Activated B cell treated with CpG ODN at 0.5 μM for 24 hours (primary cell): ENCODE measurements around the gene RBM20. TPM values are rescaled to one million over a fixed set of nuclear protein-coding genes. Genes with fewer than 3 reads are reported as not detected.

ENCODE experiments used
- ATAC-seq: fragments of 200-7000 bp; cut with Tn5 transposase; one replicate; pipeline ENCODE4 v1.10.0; 2021; ENCODE audit warnings: low read depth, mild to moderate bottlenecking, moderate library complexity
- CTCF ChIA-PET: fragments of 350-600 bp; sonication (Branson Sonifier 250); formaldehyde crosslinking; loops from one replicate; lab custom pipeline; 2021; ENCODE audit warnings: antibody characterized with exemption; lab: Charles Lee
- POLR2A ChIA-PET: fragments of 350-600 bp; sonication (Branson Sonifier 250); formaldehyde crosslinking; loops from one replicate; lab custom pipeline; 2021; ENCODE audit warnings: antibody characterized with exemption; lab: Charles Lee
- DNase-seq: peaks from one replicate; pipeline ENCODE4 v3.0.0; 2022
- H3K27ac Mint-ChIP-seq: one replicate; pipeline ENCODE4 v1.8.0; 2020; ENCODE audit warnings: mixed read lengths
- H3K27me3 Mint-ChIP-seq: one replicate; pipeline ENCODE4 v1.8.0; 2021; ENCODE audit warnings: mixed read lengths
- H3K36me3 Mint-ChIP-seq: one replicate; pipeline ENCODE4 v1.8.0; 2021; ENCODE audit warnings: low read depth, mixed read lengths
- H3K4me1 Mint-ChIP-seq: one replicate; pipeline ENCODE4 v1.8.0; 2021; ENCODE audit warnings: mixed read lengths
- H3K4me3 Mint-ChIP-seq: one replicate; pipeline ENCODE4 v1.8.0; 2020; ENCODE audit warnings: mild to moderate bottlenecking, mixed read lengths
- H3K9me3 Mint-ChIP-seq: one replicate; pipeline ENCODE4 v1.8.0; 2020; ENCODE audit warnings: mixed read lengths
- intact Hi-C: fragments of 100-400 bp; cut with micrococcal nuclease; formaldehyde crosslinking; loops from one replicate; pipeline ENCODE4 v1.15.1; 2024
- total RNA-seq: library from RNA; stranded (reverse); gene quantifications from 2 replicates; pipeline ENCODE4 v1.2.3, GENCODE V29; 2022
- TF ChIP-seq, protein P1 (sequence below): fragments of 200-600 bp; IDR thresholded peaks from one replicate; pipeline ENCODE4 v1.8.0; 2022; ENCODE audit warnings: antibody characterized with exemption, mild to moderate bottlenecking

Gene RBM20
- total RNA-seq, 1 donor from 2014 or later: 0.02 TPM

DNA sequence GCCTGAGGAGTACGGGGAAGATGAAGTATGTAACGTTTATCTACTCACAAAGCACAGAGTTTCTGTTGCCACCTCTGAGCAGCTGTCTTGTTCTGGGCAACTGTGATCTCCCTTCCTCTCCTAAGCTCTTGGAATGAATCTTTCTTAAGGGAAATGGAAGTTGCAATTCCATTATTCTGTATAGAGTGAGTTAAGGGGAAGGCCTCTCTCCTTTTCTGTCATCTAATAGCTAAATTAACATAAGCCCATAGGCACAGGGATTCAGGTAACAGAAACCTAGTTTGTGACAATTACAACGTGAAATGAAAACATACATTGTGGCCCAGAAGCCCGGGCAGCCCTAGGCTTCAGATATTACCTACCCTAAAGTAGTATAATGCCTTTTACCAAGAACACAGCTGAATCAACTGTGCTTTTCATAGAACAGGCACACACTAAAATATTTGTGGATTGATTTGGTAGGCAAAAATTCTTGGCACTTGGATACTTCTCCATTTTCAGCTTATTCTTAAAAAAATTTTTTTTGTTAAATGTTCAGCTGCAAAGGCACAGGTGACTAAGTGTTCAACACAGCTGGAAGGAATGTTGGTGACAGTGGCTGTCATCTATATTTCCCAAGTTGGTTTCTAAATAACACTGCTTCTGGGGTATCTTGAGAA is 223.8 kb downstream of the RBM20 start:
- H3K27ac Mint-ChIP-seq: peak overlapping the region; percentile 97
- H3K36me3 Mint-ChIP-seq: peaks cover 7% of the 10 kb centered on the region
- no peaks in the 10 kb centered on the region for H3K9me3 Mint-ChIP-seq
- POLR2A ChIA-PET: interaction anchor here (0.7 to 5.3 kb wide), 9 partner anchors 8 to 64 kb away, joined by 3 to 219 read pairs (median 6); partner anchors contain the start of genes BBIP1 and SHOC2
- H3K4me3 Mint-ChIP-seq: peak overlapping the region; percentile 59
- ATAC-seq (no peak), DNase-seq (no peak)
- peaks cover 88% of the 10 kb centered on the region for H3K4me1 Mint-ChIP-seq
- CTCF ChIA-PET: interaction anchor here (1.6 to 1.7 kb wide), 2 partner anchors 26 to 64 kb away, joined by 7 to 12 read pairs; no protein-coding TSS in a partner anchor
- no peaks in the 10 kb centered on the region for H3K27me3 Mint-ChIP-seq
- intact Hi-C loops: loop anchor here (1.0 to 10.0 kb wide), 3 partner anchors 51 to 953 kb away; partner anchors contain the start of genes BBIP1 and SHOC2
- TF ChIP-seq, protein P1, sequence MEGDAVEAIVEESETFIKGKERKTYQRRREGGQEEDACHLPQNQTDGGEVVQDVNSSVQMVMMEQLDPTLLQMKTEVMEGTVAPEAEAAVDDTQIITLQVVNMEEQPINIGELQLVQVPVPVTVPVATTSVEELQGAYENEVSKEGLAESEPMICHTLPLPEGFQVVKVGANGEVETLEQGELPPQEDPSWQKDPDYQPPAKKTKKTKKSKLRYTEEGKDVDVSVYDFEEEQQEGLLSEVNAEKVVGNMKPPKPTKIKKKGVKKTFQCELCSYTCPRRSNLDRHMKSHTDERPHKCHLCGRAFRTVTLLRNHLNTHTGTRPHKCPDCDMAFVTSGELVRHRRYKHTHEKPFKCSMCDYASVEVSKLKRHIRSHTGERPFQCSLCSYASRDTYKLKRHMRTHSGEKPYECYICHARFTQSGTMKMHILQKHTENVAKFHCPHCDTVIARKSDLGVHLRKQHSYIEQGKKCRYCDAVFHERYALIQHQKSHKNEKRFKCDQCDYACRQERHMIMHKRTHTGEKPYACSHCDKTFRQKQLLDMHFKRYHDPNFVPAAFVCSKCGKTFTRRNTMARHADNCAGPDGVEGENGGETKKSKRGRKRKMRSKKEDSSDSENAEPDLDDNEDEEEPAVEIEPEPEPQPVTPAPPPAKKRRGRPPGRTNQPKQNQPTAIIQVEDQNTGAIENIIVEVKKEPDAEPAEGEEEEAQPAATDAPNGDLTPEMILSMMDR: no peak

DNA sequence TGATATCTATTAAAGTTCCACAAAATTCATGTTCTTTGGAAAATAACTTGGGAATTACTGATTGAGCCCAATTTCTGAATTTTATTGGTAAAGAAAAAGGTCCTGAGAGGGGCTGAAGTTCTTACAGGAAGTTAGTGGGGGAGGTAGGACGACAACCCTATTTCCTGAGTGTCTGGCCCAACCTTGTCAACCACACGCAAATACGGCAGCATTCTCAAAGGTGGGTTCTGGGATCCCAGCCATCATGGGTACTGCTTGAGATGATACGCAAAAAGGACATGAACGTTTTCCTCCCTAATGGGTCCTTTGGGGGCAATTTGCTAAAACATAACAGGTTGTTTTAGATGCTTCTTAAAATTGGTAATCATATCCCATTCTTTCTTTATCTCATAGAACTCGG is 224.8 kb downstream of the RBM20 start:
- ChIA-PET POLR2A (interaction anchor here (1.0 to 5.3 kb wide), 2 partner anchors 25 to 27 kb away, joined by 5 to 219 read pairs; no protein-coding TSS in a partner anchor), CTCF (no interaction called here)
- Mint-ChIP-seq H3K4me3 (peak overlapping the region; percentile 94), H3K27ac (peak overlapping the region; percentile 97), H3K9me3 (no peaks in the 10 kb centered on the region), H3K36me3 (peaks cover 11% of the 10 kb centered on the region), H3K27me3 (no peaks in the 10 kb centered on the region), H3K4me1 (peaks cover 84% of the 10 kb centered on the region)
- TF ChIP-seq, protein P1: no peak
- intact Hi-C loops: loop anchor here (10.0 kb wide), 2 partner anchors 454 to 954 kb away; no protein-coding TSS in a partner anchor
- ATAC-seq (no peak), DNase-seq (no peak)

DNA sequence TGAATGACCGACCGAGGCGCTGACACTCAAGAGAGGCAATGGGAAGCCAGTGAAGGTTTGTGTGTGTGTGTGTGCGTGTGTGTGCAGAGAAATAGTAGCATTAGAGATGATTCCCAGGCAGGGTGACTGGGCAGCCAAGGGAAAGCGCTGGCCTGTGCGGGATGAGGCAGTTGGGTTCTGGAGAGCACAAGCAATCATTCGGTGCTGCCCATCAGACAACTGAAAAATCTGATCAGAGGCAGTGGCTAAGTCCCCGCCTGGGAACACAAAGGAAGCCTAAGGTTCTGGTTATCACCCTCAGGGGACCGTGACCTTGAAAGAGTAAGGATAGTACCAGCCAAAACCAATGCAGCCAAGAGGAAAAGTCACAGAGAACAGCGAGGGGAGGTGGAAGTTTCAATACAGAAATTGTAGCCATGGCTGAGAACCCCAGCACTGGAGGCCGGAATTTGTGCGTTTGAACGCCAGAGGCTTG is 226.7 kb downstream of the RBM20 start:
- no peak for ATAC-seq
- Mint-ChIP-seq H3K4me1 (peaks cover 79% of the 10 kb centered on the region), H3K27ac (peak overlapping the region; percentile 97), H3K4me3 (peak overlapping the region; percentile 94), H3K36me3 (peaks cover 14% of the 10 kb centered on the region), H3K27me3 (no peaks in the 10 kb centered on the region), H3K9me3 (no peaks in the 10 kb centered on the region)
- intact Hi-C loops: loop anchor here (1.0 to 5.0 kb wide), 4 partner anchors 29 to 864 kb away; partner anchors contain the start of genes ADD3, MXI1 and SMC3
- no peak for DNase-seq
- POLR2A ChIA-PET: interaction anchor here (0.6 to 3.5 kb wide), 12 partner anchors 10 to 730 kb away, joined by 3 to 107 read pairs (median 10); partner anchors contain the start of genes BBIP1 and SHOC2
- CTCF ChIA-PET: interaction anchor here (1.0 to 1.7 kb wide), 3 partner anchors 28 to 67 kb away, joined by 5 to 16 read pairs (median 9); no protein-coding TSS in a partner anchor
- TF ChIP-seq, protein P1: no peak

DNA sequence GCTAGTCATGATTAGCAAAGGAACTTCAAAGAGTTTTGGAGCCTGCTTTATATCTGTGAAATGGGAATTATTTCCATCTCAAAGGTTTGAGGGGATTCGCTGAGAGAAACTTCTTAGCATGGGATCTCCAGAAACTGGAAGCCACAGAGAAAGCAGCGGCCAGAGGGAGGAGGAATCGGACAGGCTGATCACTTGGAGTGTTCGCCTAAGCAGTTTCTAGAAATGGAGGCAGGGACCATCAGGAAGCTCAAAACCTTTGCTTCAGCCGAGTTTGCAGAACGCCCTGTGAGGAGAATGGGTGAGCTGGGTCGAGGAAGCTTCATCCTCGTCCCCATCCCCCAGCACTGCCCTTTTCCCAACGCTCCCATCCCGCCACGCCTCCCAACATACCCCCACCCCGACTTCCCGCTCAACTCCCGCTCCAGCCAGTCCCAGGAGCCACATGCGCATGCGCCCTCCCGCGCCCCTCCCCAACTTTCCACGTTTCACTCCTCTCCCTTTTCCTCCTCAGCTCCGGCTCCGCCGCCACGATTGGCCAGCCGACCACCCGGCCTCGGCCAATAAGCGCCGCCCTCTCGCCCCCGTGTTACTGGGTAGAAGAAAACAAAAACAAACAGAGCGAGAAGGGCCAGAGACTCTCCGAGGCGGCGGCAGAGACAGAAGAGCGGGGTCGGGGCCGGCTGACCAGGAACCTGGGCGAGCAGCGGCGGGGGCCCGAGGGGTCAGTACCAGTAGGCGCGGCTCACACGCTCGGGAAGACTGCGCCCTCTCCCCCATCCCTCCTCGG is 227.4 kb downstream of the RBM20 start, which contains the start of gene PDCD4:
TSS of gene PDCD4 (plus strand) at position 631 of the 787 bp plus-strand sequence. CDS start 4,100 bp downstream, outside the sequence.
- Mint-ChIP-seq H3K4me3 (peak within 1 kb of the TSS; percentile 94), H3K4me1 (peaks cover 76% of the 10 kb centered on the region), H3K36me3 (peaks cover 17% of the 10 kb centered on the region), H3K27ac (peak within 1 kb of the TSS; percentile 97), H3K9me3 (no peaks in the 10 kb centered on the region), H3K27me3 (no peaks in the 10 kb centered on the region)
- TF ChIP-seq, protein P1: no peak
- ChIA-PET POLR2A (interaction anchor here (0.6 to 3.5 kb wide), 24 partner anchors 9 to 565 kb away, joined by 3 to 107 read pairs (median 5); partner anchors contain the start of genes BBIP1 and SHOC2), CTCF (interaction anchor here (1.0 to 1.2 kb wide), 2 partner anchors 29 to 68 kb away, joined by 9 to 16 read pairs; no protein-coding TSS in a partner anchor)
- DNase-seq: peak; percentile 87
- peak; percentile 71 for ATAC-seq
- intact Hi-C loops: loop anchor here (1.0 to 5.0 kb wide), 8 partner anchors 7 to 864 kb away; partner anchors contain the start of genes ADD3, BBIP1, MXI1 and SHOC2
